ENCODE results near the gene RAB5IF. TPM values are rescaled to one million over a fixed set of nuclear protein-coding genes. Genes with fewer than 3 reads are reported as not detected.

Gene RAB5IF
- total and polyA plus RNA-seq, 2 of the 8 experiments (the other 6 are each of a cell fraction or from before 2014, with no cell fraction given): 95.5 to 148 TPM

- TF ChIP-seq POU5F1 (IDR thresholded peaks at IDR 0.05; ENCODE audit: low read depth, low read length) (no peak), ZNF274 (IDR thresholded peaks at IDR 0.05; ENCODE audit: borderline replicate concordance, extremely low read depth, low read length) (no peak), E2F6 (IDR thresholded peaks at IDR 0.05) (no peak), POLR2AphosphoS5 (IDR thresholded peaks at IDR 0.05; ENCODE audit: low read depth, low read length) (no peak), EGR1 (IDR thresholded peaks at IDR 0.05; ENCODE audit: borderline replicate concordance, low read depth, low read length) (no peak), NRF1 (IDR thresholded peaks at IDR 0.05; ENCODE audit: low read depth, low read length) (no peak)
Measured at GRCh38 chr20:36569847-36570429, 35.6 kb upstream of the RAB5IF start (continued).
